IPS-20b (cell line): ENCODE results near the gene GLUD1.
"Not testable (repeated sequence)": the region's sequence is repeated elsewhere in the genome, so short reads cannot be mapped to it uniquely, and the experiment has no call there.

Source experiments
- H3K27ac ChIP-seq: one replicate; pipeline ENCODE4 v1.5.1; 2013; ENCODE audit warnings: low read length
- H3K27me3 ChIP-seq: 2 replicates; pipeline ENCODE4 v1.6.1; 2013; ENCODE audit warnings: mild to moderate bottlenecking, low read length, inconsistent platforms; ENCODE audit not compliant: insufficient read depth
- H3K36me3 ChIP-seq: 2 replicates; pipeline ENCODE4 v1.6.1; 2013; ENCODE audit warnings: low read depth, mild to moderate bottlenecking, inconsistent platforms, low read length, moderate library complexity; ENCODE audit not compliant: insufficient read depth
- H3K4me1 ChIP-seq: 2 replicates; pipeline ENCODE4 v1.6.1; 2013; ENCODE audit warnings: mild to moderate bottlenecking, control low read depth, inconsistent platforms, low read length, moderate library complexity; ENCODE audit not compliant: insufficient read depth
- H3K4me3 ChIP-seq: 2 replicates; pipeline ENCODE4 v1.5.1; 2013; ENCODE audit warnings: mild to moderate bottlenecking, low read length, inconsistent platforms
- H3K9ac ChIP-seq: 2 replicates; pipeline ENCODE4 v1.6.1; 2013; ENCODE audit warnings: low read depth, mild to moderate bottlenecking, inconsistent platforms, low read length, moderate library complexity
- H3K9me3 ChIP-seq: 2 replicates; pipeline ENCODE4 v1.6.1; 2013; ENCODE audit warnings: mild to moderate bottlenecking, low read depth, low read length, inconsistent platforms; ENCODE audit not compliant: insufficient read depth

GLUD1 gene

DNA sequence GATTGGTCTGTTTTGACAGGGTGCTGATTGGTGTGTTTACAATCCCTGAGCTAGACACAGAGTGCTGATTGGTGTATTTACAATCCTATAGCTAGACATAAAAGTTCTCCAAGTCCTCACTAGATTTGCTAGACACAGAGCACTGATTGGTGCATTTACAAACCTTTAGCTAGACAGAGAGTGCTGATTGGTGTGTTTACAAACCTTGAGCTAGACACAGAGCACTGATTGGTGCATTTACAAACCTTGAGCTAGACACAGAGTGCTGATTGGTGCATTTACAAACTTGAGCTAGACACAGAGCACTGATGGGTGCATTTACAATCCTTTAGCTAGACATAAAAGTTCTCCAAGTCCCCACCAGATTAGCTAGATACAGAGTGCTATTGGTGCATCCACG, 64.2 kb downstream of the GLUD1 start:
- H3K9ac ChIP-seq, H3K27ac ChIP-seq, H3K9me3 ChIP-seq: not testable (repeated sequence)

DNA sequence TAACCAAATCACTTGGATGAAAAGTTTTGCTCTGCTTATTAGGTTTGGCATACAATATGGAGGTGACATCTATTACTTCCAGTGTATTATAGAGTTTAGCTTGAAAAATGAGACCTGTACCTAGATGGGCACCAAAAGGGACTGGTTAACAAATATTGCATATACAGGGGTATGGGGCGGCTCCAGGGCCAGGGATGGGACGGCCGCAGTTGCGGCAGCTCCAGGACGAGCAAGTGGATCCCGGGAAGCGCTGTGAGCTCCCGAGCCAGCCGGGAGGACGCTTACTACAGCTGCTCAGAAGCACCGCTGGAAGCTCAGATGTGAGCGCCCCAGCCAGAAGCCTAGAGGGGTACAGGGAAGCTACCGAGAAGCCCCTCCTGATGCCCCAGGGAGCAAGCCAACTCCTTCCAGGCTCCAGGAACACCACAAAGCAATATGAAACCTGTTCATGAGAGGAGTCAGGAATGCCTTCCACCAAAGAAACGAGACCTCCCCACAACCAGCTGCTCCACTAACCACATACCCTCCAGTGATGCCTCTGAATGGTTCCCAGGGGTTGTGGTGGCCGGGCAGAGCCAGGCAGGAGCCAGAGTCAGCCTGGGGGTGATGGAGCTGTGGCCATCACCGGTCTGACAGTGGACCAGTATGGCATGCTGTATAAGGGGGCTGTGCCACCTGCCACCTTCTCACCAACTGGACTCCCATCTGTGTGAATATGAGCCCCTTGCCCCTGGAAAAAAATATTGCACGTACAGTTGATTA, 67.7 kb downstream of the GLUD1 start:
- not testable (repeated sequence) for H3K4me3 ChIP-seq, H3K4me1 ChIP-seq

More for the DNA sequence above, 64.2 kb downstream of the GLUD1 start:
- not testable (repeated sequence) for H3K4me1 ChIP-seq, H3K36me3 ChIP-seq, H3K4me3 ChIP-seq, H3K27me3 ChIP-seq

DNA sequence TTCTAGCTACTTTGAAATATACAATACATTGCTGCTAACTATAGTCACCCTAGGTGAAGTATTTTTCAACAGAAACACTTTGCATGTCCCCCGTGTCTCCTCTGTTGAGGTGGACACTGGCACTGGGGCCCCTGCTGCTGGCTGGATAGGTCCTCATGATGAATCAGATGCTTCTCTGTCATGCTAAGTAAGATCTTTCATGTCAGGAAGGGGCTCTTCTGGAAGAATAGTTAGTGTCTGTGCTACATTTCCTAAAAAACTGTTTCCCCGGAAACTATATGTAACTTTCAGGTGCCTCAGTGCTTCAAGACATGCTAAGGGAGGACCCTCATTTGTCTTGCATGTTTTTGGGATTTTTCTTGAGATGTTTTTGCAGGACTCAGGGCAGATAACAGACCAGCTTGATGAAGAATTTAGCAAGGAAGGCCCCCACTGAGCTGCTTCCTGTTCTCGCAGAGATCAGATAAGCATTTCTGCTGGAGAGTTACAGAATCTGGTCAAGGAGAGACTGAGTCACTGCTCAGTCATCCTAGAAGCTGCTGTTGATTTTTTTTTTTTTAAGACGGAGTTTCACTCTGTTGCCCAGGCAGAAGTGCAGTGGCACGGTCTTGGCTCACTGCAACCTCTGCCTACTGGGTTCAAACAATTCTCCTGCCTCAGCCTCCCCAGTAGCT, 69.2 kb downstream of the GLUD1 start:
- not testable (repeated sequence) for H3K36me3 ChIP-seq, H3K9ac ChIP-seq, H3K4me3 ChIP-seq, H3K27ac ChIP-seq, H3K9me3 ChIP-seq, H3K27me3 ChIP-seq, H3K4me1 ChIP-seq

More for the DNA sequence above, 67.7 kb downstream of the GLUD1 start:
- not testable (repeated sequence) for H3K9me3 ChIP-seq, H3K9ac ChIP-seq, H3K27me3 ChIP-seq, H3K36me3 ChIP-seq, H3K27ac ChIP-seq

DNA sequence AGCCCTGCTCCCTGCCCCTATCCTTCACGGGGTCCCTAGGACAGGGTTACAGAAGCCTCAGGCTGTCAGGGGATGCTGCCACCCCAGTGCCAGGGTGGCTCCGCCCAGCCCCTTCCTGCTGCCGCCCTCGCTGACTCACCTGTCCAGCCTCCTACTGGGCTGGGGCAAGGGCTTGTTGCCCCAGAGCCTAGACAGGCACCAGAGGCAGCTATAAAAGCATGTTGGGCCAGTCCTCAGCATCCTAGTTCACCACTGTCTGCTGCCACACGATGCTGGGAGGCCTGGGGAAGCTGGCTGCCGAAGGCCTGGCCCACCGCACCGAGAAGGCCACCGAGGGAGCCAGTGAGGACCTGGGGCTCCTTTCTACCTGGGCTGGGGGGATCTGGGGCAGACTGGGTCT, 74.6 kb downstream of the GLUD1 start, which contains the start of gene FAM25A:
Gene FAM25A (plus strand): TSS at position 239 of the 400 bp plus-strand sequence. CDS start 31 bp downstream, at position 270.
- not testable (repeated sequence) for H3K36me3 ChIP-seq, H3K4me1 ChIP-seq, H3K4me3 ChIP-seq, H3K27me3 ChIP-seq, H3K9me3 ChIP-seq, H3K9ac ChIP-seq, H3K27ac ChIP-seq

GRCh38 chr10:87019504-87019903, 75.1 kb downstream of the GLUD1 start:
- H3K9ac ChIP-seq, H3K36me3 ChIP-seq, H3K4me3 ChIP-seq, H3K4me1 ChIP-seq, H3K27ac ChIP-seq, H3K27me3 ChIP-seq, H3K9me3 ChIP-seq: not testable (repeated sequence)

GRCh38 chr10:87019066-87019465, 75.6 kb downstream of the GLUD1 start:
- H3K4me3 ChIP-seq, H3K27ac ChIP-seq, H3K36me3 ChIP-seq, H3K9me3 ChIP-seq, H3K9ac ChIP-seq, H3K27me3 ChIP-seq, H3K4me1 ChIP-seq: not testable (repeated sequence)

DNA sequence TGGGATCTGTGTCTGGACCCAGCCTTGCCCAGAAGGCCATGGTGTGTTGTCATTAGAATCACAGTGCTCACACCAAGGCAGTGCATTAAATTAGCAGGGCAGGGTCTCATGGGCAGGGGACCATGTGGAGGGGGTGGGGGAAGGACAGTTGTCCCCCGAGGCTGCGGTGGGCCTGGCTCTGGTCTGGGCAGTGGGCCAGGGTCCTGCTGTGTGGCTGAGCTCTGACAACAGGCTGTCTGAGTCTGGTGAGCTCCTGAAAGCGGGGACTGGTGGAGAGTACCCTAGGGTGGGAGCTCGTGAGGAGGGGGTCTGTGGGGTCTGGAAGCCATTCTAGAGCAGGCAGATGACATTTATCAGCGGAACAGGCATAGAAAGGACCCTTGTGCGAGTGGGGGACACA, 76.5 kb downstream of the GLUD1 start:
- not testable (repeated sequence) for H3K27ac ChIP-seq, H3K4me3 ChIP-seq, H3K36me3 ChIP-seq

DNA sequence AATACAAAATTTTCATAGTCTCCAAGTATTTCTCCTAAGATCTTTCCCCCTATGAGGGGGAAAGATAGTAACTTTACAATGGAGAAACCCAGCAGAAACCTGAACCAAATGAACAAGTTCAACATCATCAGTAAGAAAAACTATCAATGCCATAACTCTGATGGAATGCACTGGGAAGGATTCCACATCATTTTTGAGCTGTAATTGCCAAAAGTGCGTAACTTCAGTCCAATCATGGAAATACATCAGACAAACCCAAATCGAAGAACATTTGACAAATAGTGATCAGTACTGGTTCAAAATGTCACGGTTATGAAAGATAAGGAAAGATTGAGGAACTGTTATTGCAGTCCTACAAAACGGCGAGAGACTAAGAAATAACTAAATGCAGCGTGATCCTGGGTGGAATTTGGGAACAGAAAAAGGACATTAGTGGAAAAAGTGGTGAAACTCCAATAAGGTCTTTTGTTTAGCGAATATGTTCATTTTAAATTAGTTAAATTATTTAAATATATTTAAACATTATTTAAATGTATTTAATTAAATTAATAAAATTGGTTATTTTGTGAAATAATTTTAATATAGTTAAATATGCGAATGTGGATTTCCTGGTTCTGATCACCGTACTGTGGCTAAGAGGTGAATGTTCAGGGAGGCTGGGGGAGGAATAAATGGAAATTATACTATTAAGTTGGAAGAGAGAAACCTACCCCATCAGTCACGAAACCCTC, 79.5 kb downstream of the GLUD1 start:
- not testable (repeated sequence) for H3K27me3 ChIP-seq, H3K4me3 ChIP-seq, H3K9me3 ChIP-seq, H3K9ac ChIP-seq, H3K4me1 ChIP-seq, H3K36me3 ChIP-seq, H3K27ac ChIP-seq

More for the DNA sequence above, 76.5 kb downstream of the GLUD1 start:
- not testable (repeated sequence) for H3K4me1 ChIP-seq, H3K27me3 ChIP-seq, H3K9ac ChIP-seq, H3K9me3 ChIP-seq

DNA sequence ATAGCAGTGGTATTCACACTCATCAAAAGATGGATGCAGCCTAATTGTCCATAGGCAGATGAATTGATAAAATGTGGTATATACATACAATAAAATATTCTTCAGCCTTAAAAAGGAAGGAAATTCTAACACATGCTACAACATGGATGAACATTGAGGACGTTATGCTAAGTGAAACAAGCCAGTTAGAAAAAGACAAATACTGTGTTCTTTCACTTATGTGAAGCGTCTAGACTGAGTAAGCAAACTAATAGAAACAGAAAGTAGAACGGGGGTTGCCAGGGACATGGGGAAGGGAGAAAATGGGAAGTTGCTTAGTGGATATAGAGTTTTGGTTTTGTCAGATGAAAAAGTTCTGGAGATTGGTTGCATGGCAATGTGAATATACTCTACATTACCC, 81.1 kb downstream of the GLUD1 start:
- H3K9ac ChIP-seq, H3K27me3 ChIP-seq: not testable (repeated sequence)

DNA sequence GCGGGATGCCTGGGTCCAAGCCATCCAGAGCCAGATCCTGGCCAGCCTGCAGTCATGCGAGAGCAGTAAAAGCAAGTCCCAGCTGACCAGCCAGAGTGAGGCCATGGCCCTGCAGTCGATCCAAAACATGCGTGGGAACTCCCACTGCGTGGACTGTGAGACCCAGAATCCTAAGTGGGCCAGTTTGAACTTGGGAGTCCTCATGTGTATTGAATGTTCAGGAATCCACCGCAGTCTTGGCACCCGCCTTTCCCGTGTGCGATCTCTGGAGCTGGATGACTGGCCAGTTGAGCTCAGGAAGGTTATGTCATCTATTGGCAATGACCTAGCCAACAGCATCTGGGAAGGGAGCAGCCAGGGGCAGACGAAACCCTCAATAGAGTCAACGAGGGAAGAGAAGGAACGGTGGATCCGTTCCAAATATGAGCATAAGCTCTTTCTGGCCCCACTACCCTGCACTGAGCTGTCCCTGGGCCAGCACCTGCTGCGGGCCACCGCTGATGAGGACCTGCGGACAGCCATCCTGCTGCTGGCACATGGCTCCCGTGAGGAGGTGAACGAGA, 85.4 kb downstream of the GLUD1 start:
- H3K4me3 ChIP-seq, H3K4me1 ChIP-seq, H3K27ac ChIP-seq, H3K9me3 ChIP-seq, H3K36me3 ChIP-seq, H3K27me3 ChIP-seq, H3K9ac ChIP-seq: not testable (repeated sequence)

More for the DNA sequence above, 81.1 kb downstream of the GLUD1 start:
- H3K27ac ChIP-seq, H3K9me3 ChIP-seq, H3K36me3 ChIP-seq, H3K4me3 ChIP-seq, H3K4me1 ChIP-seq: not testable (repeated sequence)

DNA sequence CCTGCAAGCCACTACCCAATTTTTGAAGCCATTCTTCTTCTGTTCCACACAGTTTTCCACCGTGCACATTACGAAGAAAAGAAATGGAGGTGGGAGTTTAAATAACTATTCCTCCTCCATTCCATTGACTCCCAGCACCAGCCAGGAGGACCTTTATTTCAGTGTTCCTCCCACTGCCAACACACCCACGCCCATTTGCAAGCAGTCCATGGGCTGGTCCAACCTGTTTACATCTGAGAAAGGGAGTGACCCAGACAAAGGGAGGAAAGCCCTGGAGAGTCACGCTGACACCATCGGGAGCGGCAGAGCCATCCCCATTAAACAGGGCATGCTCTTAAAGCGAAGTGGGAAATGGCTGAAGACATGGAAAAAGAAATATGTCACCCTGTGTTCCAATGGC, 86.3 kb downstream of the GLUD1 start:
- not testable (repeated sequence) for H3K4me1 ChIP-seq, H3K27ac ChIP-seq, H3K27me3 ChIP-seq, H3K36me3 ChIP-seq, H3K9ac ChIP-seq, H3K4me3 ChIP-seq, H3K9me3 ChIP-seq

GRCh38 chr10:87007674-87008073, 87.0 kb downstream of the GLUD1 start:
- H3K36me3 ChIP-seq, H3K27me3 ChIP-seq, H3K9me3 ChIP-seq, H3K4me3 ChIP-seq, H3K9ac ChIP-seq, H3K27ac ChIP-seq, H3K4me1 ChIP-seq: not testable (repeated sequence)
